Mammary epithelial cell (primary cell): ENCODE measurements around the gene TLE3.

Experiments used
- EZH2 ChIP-seq: IDR thresholded peaks from 2 replicates; pipeline ENCODE4 v1.6.1; 2012; ENCODE audit warnings: low read length, inconsistent platforms, borderline replicate concordance
- TF ChIP-seq, protein P1 (sequence below), 2 donors: IDR thresholded peaks in 1 of 2; conservative IDR thresholded peaks in 1 of 2; 2 replicates each; pipeline ENCODE4 v1.5.1; 2011 to 2012; ENCODE audit warnings: inconsistent platforms in 2 of 2, low read length in 2 of 2, mild to moderate bottlenecking in 2 of 2, control low read depth in 1 of 2, low read depth in 1 of 2; ENCODE audit not compliant: insufficient read depth in 1 of 2; ENCODE audit errors: extremely low read depth in 1 of 2

- TF ChIP-seq, protein P1, sequence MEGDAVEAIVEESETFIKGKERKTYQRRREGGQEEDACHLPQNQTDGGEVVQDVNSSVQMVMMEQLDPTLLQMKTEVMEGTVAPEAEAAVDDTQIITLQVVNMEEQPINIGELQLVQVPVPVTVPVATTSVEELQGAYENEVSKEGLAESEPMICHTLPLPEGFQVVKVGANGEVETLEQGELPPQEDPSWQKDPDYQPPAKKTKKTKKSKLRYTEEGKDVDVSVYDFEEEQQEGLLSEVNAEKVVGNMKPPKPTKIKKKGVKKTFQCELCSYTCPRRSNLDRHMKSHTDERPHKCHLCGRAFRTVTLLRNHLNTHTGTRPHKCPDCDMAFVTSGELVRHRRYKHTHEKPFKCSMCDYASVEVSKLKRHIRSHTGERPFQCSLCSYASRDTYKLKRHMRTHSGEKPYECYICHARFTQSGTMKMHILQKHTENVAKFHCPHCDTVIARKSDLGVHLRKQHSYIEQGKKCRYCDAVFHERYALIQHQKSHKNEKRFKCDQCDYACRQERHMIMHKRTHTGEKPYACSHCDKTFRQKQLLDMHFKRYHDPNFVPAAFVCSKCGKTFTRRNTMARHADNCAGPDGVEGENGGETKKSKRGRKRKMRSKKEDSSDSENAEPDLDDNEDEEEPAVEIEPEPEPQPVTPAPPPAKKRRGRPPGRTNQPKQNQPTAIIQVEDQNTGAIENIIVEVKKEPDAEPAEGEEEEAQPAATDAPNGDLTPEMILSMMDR (conservative IDR thresholded peaks at IDR 0.05 in 1 of 2, IDR thresholded peaks at IDR 0.05 in 1 of 2; ENCODE audit: extremely low read depth in 1 of 2, insufficient read depth in 1 of 2, low read depth in 1 of 2, low read length in 2 of 2): no peak
- TF ChIP-seq EZH2: no peak
Measured at GRCh38 chr15:69999392-70000085, 98.2 kb downstream of the TLE3 start.
